Activated naive CD4-positive, alpha-beta T cell treated with anti-CD3 and anti-CD28 coated beads, Interleukin-2, amount 50 U/mL, for 72 hours (primary cell): ENCODE results near the gene USP6NL. TPM values are rescaled to one million over a fixed set of nuclear protein-coding genes. Genes with fewer than 3 reads are reported as not detected.
A peak's percentile ranks its signal among the peaks of the same experiment; 100 is the strongest.

Experiments used
- ATAC-seq, 2 donors: fragments of 150-1000 bp; cut with Tn5 transposase; 2 replicates each; pipeline ENCODE4 v1.10.0; 2021; ENCODE audit warnings: mild to moderate bottlenecking in 2 of 2, moderate library complexity in 2 of 2
- DNase-seq, 2 donors: peaks; one replicate each; pipeline ENCODE4 v3.0.0; 2021 to 2022; ENCODE audit warnings: low spot score in 2 of 2
- H3K27ac Mint-ChIP-seq, 2 donors: one replicate each; pipeline ENCODE4 v1.8.0; 2022; ENCODE audit warnings: mild to moderate bottlenecking in 2 of 2, mixed read lengths in 2 of 2
- H3K36me3 Mint-ChIP-seq, 2 donors: one replicate each; pipeline ENCODE4 v1.8.0; 2022; ENCODE audit warnings: mixed read lengths in 2 of 2
- H3K9me3 Mint-ChIP-seq, 2 donors: one replicate each; pipeline ENCODE4 v1.8.0; 2022; ENCODE audit warnings: mixed read lengths in 2 of 2
- total RNA-seq, 2 donors: library from RNA; stranded (reverse); gene quantifications; one replicate each; pipeline ENCODE4 v1.2.3, GENCODE V29; 2022

The USP6NL gene
- total RNA-seq, 2 donors from 2014 or later = 1.3 to 3.3 TPM

GRCh38 chr10:11463111-11463510 is 148.3 kb downstream of the USP6NL start:
- Mint-ChIP-seq H3K9me3 (no peaks in the 10 kb centered on the region), H3K27ac (no peak overlapping the region), H3K36me3 (no peaks in the 10 kb centered on the region)
- DNase-seq = no peak
- ATAC-seq = no peak

GRCh38 chr10:11462071-11462470 is 149.4 kb downstream of the USP6NL start:
- ATAC-seq (no peak), DNase-seq (no peak)
- Mint-ChIP-seq H3K36me3 (no peaks in the 10 kb centered on the region), H3K27ac (no peak overlapping the region), H3K9me3 (no peaks in the 10 kb centered on the region)

GRCh38 chr10:11457336-11457735 is 154.1 kb downstream of the USP6NL start:
- H3K9me3 Mint-ChIP-seq = no peaks in the 10 kb centered on the region
- ATAC-seq (no peak), DNase-seq (no peak)
- no peaks in the 10 kb centered on the region for H3K36me3 Mint-ChIP-seq
- peak overlapping the region in 1 of 2 donors; percentile 0 for H3K27ac Mint-ChIP-seq

GRCh38 chr10:11454958-11455566 is 156.4 kb downstream of the USP6NL start:
- ATAC-seq = no peak
- Mint-ChIP-seq H3K9me3 (no peaks in the 10 kb centered on the region), H3K27ac (no peak overlapping the region), H3K36me3 (no peaks in the 10 kb centered on the region)
- DNase-seq = no peak

- DNase-seq = no peak
- Mint-ChIP-seq H3K9me3 (no peaks in the 10 kb centered on the region), H3K27ac (peak overlapping the region in 1 of 2 donors; percentile 17), H3K36me3 (no peaks in the 10 kb centered on the region)
- no peak for ATAC-seq
Measured at GRCh38 chr10:11454160-11454559, 157.3 kb downstream of the USP6NL start.

GRCh38 chr10:11451640-11452260 is 159.7 kb downstream of the USP6NL start:
- peak overlapping the region in 1 of 2 donors; percentile 83 for H3K27ac Mint-ChIP-seq
- DNase-seq (no peak), ATAC-seq (no peak)
- no peaks in the 10 kb centered on the region for H3K36me3 Mint-ChIP-seq
- no peaks in the 10 kb centered on the region for H3K9me3 Mint-ChIP-seq

GRCh38 chr10:11450427-11450826 is 161.0 kb downstream of the USP6NL start:
- no peaks in the 10 kb centered on the region for H3K9me3 Mint-ChIP-seq
- peak in 1 of 2 donors; percentile 47 for ATAC-seq
- H3K36me3 Mint-ChIP-seq = no peaks in the 10 kb centered on the region
- no peak for DNase-seq
- peak overlapping the region in 1 of 2 donors; percentile 12 for H3K27ac Mint-ChIP-seq

GRCh38 chr10:11449761-11450160 is 161.7 kb downstream of the USP6NL start:
- Mint-ChIP-seq H3K36me3 (no peaks in the 10 kb centered on the region), H3K9me3 (no peaks in the 10 kb centered on the region), H3K27ac (no peak overlapping the region)
- ATAC-seq (no peak), DNase-seq (no peak)

GRCh38 chr10:11448545-11449244 is 162.8 kb downstream of the USP6NL start:
- ATAC-seq = peak; percentile 32 to 46

GRCh38 chr10:11448190-11448544 is 163.3 kb downstream of the USP6NL start:
- ATAC-seq = peak; percentile 18 to 29
- no peak for DNase-seq
- peak overlapping the region in 1 of 2 donors; percentile 26 for H3K27ac Mint-ChIP-seq
- no peaks in the 10 kb centered on the region for H3K9me3 Mint-ChIP-seq
- H3K36me3 Mint-ChIP-seq = no peaks in the 10 kb centered on the region

More at GRCh38 chr10:11448545-11449244, 162.8 kb downstream of the USP6NL start:
- Mint-ChIP-seq H3K9me3 (no peaks in the 10 kb centered on the region), H3K27ac (peak overlapping the region in 1 of 2 donors; percentile 26), H3K36me3 (no peaks in the 10 kb centered on the region)
- no peak for DNase-seq

- Mint-ChIP-seq H3K36me3 (no peaks in the 10 kb centered on the region), H3K27ac (peak overlapping the region in 1 of 2 donors; percentile 85), H3K9me3 (no peaks in the 10 kb centered on the region)
- no peak for ATAC-seq
- DNase-seq = no peak
Measured at GRCh38 chr10:11447586-11447985, 163.9 kb downstream of the USP6NL start.

- Mint-ChIP-seq H3K36me3 (no peaks in the 10 kb centered on the region), H3K9me3 (no peaks in the 10 kb centered on the region), H3K27ac (no peak overlapping the region)
- DNase-seq (no peak), ATAC-seq (no peak)
Measured at GRCh38 chr10:11446864-11447263, 164.6 kb downstream of the USP6NL start.

GRCh38 chr10:11446133-11446532 is 165.3 kb downstream of the USP6NL start:
- H3K9me3 Mint-ChIP-seq = no peaks in the 10 kb centered on the region
- ATAC-seq (no peak), DNase-seq (no peak)
- no peaks in the 10 kb centered on the region for H3K36me3 Mint-ChIP-seq
- H3K27ac Mint-ChIP-seq = no peak overlapping the region

- DNase-seq (no peak), ATAC-seq (no peak)
- Mint-ChIP-seq H3K27ac (no peak overlapping the region), H3K36me3 (no peaks in the 10 kb centered on the region), H3K9me3 (no peaks in the 10 kb centered on the region)
Measured at GRCh38 chr10:11444531-11445228, 166.8 kb downstream of the USP6NL start.

GRCh38 chr10:11444155-11444530 is 167.3 kb downstream of the USP6NL start:
- no peaks in the 10 kb centered on the region for H3K36me3 Mint-ChIP-seq
- H3K9me3 Mint-ChIP-seq = no peaks in the 10 kb centered on the region
- H3K27ac Mint-ChIP-seq = no peak overlapping the region
- ATAC-seq (no peak), DNase-seq (no peak)

- no peak for ATAC-seq
- no peak overlapping the region for H3K27ac Mint-ChIP-seq
Measured at GRCh38 chr10:11443468-11444154, 167.8 kb downstream of the USP6NL start.

More at GRCh38 chr10:11443468-11444154, 167.8 kb downstream of the USP6NL start:
- DNase-seq = no peak
- Mint-ChIP-seq H3K9me3 (no peaks in the 10 kb centered on the region), H3K36me3 (no peaks in the 10 kb centered on the region)
